Ureter (tissue), 1 donor: ENCODE results near the gene ST7L. TPM values are rescaled to one million over a fixed set of nuclear protein-coding genes. Genes with fewer than 3 reads are reported as not detected.
A peak's percentile ranks its signal among the peaks of the same experiment; 100 is the strongest.
"Not testable (repeated sequence)": the region's sequence is repeated elsewhere in the genome, so short reads cannot be mapped to it uniquely, and the experiment has no call there.

Experiments
- DNase-seq: peaks from one replicate; pipeline ENCODE4 v3.0.0-alpha.2; 2020; ENCODE audit warnings: low spot score
- total RNA-seq: library from RNA; stranded (reverse); gene quantifications from one replicate; pipeline ENCODE4 v1.2.4, GENCODE V29; 2023
- donor health status: DM: yes; HTN: yes; CAD: no.

ST7L gene
- total RNA-seq: 33.3 TPM

- peak; percentile 66 for DNase-seq
Observed at GRCh38 chr1:112618721-112619517, at the start of gene ST7L. TSS of gene ST7L (minus strand) at chr1:112619141. CDS start at chr1:112619113, 28 bp downstream.

GRCh38 chr1:112666946-112667345, 48.0 kb upstream of the ST7L start:
- DNase-seq: no peak

GRCh38 chr1:112665857-112666256, 46.9 kb upstream of the ST7L start:
- DNase-seq: no peak

- DNase-seq: no peak
Observed at GRCh38 chr1:112651205-112651604, 32.3 kb upstream of the ST7L start.

- no peak for DNase-seq
Observed at GRCh38 chr1:112646225-112646624, 27.3 kb upstream of the ST7L start.

GRCh38 chr1:112643080-112643479, 24.1 kb upstream of the ST7L start:
- DNase-seq: no peak

- DNase-seq: not testable (repeated sequence)
Observed at GRCh38 chr1:112640437-112640836, 21.5 kb upstream of the ST7L start.

GRCh38 chr1:112638110-112638428, 19.1 kb upstream of the ST7L start:
- no peak for DNase-seq

GRCh38 chr1:112637254-112638109, 18.5 kb upstream of the ST7L start:
- no peak for DNase-seq

GRCh38 chr1:112636597-112637253, 17.8 kb upstream of the ST7L start:
- DNase-seq: no peak

GRCh38 chr1:112636056-112636455, 17.1 kb upstream of the ST7L start:
- no peak for DNase-seq

GRCh38 chr1:112634367-112634766, 15.4 kb upstream of the ST7L start:
- DNase-seq: no peak

- no peak for DNase-seq
Observed at GRCh38 chr1:112633628-112634027, 14.7 kb upstream of the ST7L start.

GRCh38 chr1:112629256-112629655, 10.3 kb upstream of the ST7L start:
- no peak for DNase-seq

GRCh38 chr1:112628516-112628915, 9.6 kb upstream of the ST7L start:
- no peak for DNase-seq

- DNase-seq: no peak
Observed at GRCh38 chr1:112626887-112627286, 7.9 kb upstream of the ST7L start.

- DNase-seq: no peak
Observed at GRCh38 chr1:112626193-112626592, 7.3 kb upstream of the ST7L start.

- DNase-seq: no peak
Observed at GRCh38 chr1:112625696-112626095, 6.8 kb upstream of the ST7L start.

- not testable (repeated sequence) for DNase-seq
Observed at GRCh38 chr1:112624493-112624892, 5.6 kb upstream of the ST7L start.

- DNase-seq: no peak
Observed at GRCh38 chr1:112620377-112620695, 1.4 kb upstream of the ST7L start.

GRCh38 chr1:112619518-112620376, 806 bp upstream of the ST7L start, which contains the start of gene CAPZA1:
TSS of gene CAPZA1 (plus strand) at chr1:112619832. CDS start at chr1:112619845, 13 bp downstream.
- peak; percentile 93 for DNase-seq
